SKM-1 treated with dmso at 0.1 percent for 144 hours (cell line): ENCODE results near the gene MSRB3.

ENCODE experiments used
- DNase-seq: peaks from one replicate; lab custom pipeline; 2025; ENCODE audit not compliant: unreplicated experiment; lab: John Stamatoyannopoulos, UW

Gene MSRB3

DNA sequence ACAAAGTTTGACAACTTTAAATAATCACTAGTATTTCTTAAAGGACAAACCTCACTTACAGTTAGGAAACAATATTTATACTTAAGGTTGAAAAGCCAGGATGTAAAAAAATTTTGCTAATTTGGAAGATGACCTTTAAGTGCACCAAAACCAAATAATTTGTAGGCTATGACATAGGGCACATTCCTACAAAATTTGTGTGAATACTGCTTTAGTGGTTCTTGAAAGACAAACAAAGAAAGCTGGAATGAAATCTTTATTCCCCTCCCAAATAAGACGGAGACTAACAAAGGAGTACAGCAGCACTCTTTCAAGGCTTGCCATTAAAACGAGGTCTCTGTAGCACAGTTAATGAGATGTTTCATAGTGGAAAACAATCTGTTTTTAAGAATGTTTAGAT, 45.6 kb downstream of the MSRB3 start:
- DNase-seq = no peak

DNA sequence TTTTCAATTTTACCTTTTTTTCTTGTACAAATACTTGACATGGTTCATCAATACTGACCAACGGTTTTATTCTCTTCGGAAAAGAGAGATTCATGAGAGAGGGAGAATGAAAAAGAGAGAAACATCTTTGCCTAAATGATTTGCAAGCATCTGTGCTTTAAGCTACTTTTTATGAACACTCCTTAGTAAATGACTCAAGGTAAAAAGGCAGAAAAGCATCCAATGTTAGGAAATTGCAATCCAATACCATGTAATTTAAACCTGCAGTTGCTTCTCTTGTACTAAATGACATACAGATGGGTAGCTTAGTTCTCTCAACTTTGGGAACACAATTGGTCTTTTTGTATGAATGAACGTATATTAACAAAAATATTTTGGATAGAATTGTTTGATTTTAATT, 46.1 kb downstream of the MSRB3 start:
- no peak for DNase-seq

DNA sequence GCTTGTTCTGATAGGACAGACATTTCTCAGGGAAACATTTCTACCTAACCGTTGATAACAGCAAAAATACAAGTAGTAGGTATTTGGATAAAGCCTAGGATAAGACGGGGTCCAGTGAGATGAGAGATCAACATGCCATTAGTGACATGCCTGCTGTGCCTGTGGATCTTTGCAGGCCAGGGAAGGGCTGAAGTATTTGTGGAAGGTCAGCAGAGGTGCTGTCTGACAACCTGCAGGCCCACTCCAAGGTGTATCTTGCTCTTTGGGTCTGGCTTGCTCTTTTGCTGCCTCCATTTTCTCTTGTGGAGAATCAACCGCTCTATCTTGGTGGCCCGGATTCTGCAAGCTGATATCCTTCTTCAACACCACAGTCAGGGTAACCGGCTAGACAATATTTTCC, 46.7 kb downstream of the MSRB3 start:
- no peak for DNase-seq

DNA sequence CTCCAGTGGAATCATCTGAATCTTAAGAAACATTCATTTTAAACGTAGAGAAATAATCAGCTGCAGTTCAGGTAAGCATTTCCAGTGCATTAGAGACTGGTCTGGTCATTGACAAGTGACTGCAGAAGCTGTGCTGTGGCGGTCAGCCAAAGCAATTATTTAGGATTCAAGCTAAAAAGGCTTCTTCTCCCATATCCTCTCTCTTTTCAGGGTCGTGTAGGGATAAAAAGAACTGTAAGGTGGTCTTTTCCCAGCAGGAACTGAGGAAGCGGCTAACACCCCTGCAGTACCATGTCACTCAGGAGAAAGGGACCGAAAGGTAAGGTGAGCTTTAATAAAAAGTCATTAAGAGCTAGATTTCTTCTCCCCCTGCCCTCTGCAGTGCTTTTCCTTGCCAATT, 48.1 kb downstream of the MSRB3 start:
- no peak for DNase-seq

DNA sequence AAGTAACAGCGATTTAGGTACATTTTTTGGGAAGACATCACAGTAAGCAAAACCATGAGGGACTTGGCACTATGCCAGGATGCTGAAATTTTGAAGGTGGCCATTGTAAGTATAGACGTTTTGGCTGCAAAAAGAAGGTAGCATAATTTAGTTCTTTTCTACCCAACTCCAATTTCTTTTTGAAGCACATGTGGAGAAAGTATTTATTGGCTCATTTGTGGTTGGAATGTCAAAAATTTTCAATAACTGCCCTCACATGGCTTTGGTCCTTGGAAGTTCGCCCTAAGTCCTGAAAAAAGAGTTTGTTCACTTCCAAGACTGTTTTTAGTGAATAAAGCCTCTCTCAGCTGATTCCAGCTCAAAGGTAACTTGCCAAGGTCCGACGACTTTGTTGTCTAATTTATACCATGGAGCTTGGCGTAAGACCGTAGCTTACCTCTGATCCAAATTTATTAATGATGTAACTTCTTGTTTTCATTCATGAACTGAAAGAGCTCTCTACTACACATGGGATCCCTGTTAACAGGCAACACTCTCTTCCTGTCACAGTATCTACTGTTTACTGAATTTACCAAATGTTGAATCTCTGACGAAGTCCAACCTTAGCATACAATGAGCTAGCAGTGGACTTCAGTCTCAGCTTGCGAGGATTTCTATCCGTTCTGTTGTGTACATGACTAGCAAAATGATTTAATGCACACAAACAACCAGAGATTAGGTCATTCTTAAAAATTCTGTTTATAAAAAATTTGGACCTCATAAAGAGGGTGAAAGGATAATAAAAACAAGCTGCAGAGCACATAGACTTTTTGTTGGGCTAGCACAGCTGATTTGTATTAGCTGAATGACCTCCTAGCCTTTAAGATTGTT, 49.0 kb downstream of the MSRB3 start:
- DNase-seq = no peak

DNA sequence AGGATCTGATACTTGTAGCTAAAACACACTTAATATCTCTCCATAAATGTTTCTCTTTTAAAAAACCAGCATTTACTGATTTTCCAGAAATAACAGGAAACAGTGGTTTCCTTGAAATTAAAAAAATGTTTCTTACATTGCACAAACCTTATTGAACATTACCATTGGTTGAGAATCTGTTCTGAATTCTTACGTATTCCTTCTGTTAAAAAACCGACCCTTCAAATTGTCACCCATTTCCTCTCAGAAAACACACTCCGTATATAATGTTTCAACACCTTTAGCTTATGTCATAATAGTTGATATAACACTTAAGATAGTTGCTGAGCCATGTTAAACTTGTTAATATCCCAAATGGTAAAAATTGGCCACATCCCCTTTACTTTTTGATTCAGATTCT, 51.2 kb downstream of the MSRB3 start:
- no peak for DNase-seq

DNA sequence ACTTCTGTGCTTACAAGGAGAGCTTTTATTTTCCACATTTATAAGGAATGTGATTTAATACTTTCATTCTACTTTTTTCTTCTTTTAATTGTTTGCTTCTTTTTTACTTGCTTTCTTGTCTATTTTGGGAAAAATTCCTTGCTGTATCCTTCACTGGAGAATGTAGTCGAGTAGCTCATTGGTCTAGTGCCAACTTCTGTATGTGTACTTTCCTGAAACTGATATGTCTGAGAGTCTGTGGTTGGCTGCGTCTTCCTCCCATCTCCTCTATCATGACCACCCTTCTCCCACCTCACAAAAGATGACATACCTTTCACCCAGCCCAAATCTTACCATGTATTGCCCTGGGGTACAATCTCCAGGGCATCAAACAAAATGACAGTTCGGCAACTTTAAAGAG, 51.8 kb downstream of the MSRB3 start:
- DNase-seq = no peak

DNA sequence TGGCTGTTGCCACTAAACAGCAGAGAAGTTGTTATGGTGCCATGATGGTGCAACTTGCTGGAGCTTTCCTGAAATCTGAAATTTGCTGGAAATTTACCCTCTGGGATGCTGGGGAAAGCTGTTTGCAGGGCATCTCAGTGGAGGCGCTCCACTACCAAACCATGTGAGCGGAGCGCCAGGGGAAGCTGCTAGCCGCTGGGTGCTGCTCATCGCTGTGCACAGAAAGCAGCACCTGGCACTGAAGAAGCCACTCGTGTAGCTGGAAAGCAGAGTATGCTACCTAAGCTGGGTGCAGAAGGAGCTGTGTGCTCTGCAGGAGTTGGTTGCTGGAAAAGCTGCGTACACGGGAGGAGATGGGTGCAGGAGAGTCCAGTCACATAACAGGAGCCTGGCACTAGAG, 53.0 kb downstream of the MSRB3 start:
- no peak for DNase-seq

DNA sequence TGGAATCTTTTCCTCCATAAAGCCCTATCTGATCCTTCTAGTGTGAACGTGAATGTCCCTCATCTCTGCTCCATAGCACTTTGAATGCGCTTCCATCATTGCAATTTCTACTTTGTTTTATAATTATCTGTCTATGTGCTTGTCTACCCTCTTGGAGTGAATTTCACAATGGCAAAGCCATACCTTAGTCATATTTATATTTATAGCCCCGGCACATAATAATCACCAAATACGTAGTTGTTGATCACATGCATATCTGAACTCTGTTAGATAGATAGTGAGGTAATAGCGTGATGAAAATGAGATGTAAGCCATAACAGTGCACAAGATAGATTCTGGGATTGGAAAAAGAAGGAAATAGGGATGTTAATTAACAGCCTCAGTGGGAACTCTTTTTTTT, 55.2 kb downstream of the MSRB3 start:
- no peak for DNase-seq

DNA sequence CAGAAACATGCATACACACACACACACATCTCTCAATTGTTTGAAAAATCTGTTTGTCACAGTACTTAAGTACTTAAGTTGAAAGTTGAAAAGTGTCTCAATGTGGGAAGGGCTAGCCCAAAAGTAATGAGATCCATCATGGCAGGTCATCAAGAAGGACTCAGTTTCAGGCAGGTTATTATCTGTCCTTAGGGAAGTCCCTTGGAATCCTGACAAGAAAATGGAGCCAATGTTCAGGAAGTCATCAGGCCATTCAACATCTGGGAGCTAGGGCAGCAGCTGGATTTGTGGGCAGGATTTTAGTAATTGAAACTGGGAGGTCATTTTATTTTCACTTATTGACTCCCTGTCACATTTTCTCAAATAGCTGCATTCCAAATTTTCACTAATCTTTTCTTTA, 56.0 kb downstream of the MSRB3 start:
- DNase-seq = no peak

DNA sequence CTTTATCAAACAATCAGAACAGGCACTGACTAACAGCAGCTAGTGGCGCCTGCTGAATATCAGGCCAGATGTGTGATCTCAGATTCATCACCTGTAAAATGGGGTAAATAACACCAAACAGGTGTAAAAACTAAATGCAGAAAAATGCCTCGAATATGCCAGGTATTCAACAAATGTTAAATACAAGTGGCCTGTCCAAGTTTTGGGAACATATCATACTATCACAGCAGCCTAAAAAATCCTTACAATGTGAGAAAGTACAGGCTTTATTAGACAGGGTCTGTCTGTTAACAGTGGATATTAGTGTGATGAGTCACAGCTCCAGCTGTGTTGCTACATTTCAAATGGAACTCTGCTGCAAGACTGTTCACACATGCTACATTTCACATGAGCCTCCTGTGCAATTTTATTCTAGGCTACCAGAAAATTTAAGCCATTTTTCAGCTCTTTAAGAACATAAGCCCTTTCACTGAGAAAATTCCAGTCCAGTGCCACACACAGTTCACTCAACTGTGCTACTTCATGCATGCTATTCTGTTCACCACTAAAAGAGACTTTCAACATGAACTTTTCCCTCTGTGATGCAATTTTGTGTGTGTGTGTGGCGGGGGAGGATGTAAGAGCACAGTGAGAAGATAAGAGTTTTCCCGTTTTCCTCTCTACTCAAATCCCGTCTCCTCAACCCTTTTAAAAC, 56.7 kb downstream of the MSRB3 start:
- no peak for DNase-seq

DNA sequence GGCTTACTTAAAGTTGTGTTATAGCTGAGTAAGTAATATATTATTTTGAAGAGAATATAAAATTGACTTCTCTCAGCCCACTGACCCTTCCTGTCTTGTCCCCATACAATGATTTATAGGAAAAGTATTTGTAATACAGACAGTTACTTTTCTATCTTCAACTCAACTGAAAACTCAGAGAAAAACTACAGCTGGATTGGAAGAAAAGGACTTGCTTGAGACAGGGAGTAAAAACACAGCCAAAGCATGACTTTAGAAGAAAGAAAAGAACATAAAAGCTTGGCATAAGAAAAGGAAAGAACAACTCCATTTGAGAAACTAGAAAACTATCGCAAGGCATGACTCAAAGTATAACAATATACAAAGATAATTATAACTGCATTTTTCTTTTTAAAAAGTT, 57.5 kb downstream of the MSRB3 start:
- DNase-seq = no peak

DNA sequence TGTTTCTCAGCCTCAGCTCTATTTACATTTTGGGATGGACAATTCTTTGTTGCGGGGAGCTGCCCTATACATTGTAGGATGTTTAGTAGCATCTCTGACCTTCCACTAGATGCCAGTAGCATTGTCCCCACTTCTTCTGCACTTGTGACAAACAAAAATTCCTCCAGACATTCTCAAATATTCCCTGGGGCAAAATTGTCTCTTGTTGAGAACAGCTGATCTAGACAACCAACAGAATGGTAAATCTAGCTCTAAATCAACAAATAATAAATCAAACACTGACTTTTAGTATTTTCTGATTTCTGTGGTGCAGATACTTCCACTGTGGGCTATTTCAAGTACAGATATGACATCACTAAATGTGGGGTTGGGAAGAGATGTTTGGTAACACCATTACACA, 60.7 kb downstream of the MSRB3 start:
- DNase-seq = no peak

DNA sequence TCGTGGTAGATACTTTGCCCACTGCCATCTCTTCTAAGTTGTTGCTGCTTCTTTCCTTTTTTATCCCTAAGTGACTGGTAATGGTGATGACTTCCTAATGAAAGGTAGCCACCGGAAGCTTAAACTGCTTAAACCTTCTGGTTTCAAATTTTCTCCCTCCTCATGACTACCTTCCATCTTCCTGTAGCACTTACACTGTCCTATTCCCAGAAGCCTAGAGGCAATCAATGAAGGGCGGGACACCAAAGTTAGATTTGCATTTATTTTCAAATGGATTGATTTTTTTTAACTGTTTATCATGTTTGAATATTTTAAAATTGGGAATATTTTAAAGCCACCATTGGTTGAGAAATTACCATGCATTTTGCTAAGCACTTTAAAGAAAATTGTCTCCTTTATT, 64.7 kb downstream of the MSRB3 start:
- DNase-seq = no peak

DNA sequence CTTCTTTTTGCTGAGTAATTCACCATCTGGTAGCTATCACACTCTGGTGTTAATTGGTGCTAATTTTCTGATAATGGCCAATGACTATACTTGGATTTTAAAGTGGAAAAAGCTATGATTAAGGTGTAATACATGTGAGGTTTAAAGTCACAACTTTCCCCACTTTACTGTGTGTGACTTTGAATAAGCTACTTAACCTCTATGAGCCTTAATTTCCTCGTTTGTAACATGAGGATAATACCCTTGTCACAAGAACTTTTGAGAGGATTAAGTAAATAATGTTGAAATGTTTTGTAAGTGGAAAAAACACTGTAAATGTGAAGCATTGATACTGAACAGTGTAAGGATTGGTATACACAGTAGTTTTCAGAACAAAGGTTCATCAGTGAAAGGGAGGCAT, 65.3 kb downstream of the MSRB3 start:
- DNase-seq = no peak

DNA sequence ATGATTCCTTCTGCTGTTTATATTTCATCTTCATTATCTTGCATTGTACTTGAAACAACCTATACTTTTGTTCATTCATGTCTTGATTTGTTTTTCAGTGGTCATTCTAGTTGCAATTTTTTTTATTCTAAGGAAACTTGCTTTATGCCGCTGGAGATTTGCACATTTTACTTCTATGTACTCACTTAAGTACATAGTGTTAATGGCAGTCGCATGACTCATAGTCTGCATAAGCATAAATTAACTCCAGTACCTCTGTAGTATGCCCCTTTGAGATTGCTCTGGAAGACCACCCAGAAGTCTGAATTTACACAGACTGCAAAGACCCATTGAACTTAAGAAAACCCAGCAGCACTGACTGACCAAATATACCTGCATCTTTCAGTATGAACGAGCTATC, 77.0 kb downstream of the MSRB3 start:
- no peak for DNase-seq

DNA sequence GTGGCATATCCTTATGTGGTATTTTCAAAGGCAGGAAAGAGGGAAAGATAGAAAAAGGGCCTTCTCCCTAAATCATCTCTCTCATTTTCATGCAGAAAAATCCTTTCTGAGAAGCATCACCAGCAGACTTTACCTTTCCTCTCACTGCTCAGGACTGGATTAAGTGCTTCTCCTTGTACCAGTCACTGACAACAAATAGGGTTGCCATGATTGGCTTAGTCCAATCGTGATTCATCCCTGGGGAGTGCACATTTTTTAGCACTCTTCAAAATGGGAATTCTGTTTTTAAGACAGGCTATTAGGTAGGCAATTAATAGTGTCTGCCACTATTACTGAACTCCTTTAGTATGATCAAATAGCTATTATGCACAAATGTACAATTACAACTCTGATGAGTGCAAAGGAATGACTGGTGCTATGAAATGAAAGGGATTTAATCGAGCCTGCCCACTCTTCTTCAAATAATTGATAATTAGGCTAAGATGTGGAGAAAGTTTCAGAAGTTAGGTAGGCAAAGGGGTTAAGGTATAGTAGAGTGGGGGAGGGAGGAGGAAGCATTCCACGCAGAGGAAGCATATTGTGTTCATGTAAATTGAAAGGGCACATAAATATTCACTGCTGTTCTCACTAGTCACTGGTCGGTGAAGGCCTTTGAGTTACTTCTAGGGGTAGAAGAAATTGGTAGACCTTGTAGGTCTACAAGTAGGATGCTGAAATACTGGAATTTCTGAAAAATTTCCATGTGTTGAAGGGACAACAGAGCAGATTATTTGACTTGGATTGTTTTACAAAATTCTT, 84.0 kb downstream of the MSRB3 start:
- DNase-seq = no peak

DNA sequence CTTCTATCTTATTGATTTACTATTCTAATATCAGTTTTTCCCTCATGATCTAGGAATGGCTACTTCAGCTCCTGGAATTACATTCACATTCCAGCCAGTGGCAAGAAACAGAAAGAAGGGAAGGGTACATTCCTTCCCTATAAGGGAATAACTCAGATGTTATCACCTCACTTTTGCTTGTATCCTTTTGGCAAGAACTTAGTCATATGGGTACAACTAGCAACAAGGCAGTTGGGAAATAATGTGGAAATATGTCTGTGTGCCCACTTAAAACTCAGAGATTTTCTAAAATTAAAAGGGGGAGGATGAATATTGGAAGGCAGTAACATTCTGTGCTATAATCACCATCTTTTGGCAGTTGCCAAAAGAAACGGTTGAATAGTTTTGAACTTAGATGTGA, 85.6 kb downstream of the MSRB3 start:
- no peak for DNase-seq

DNA sequence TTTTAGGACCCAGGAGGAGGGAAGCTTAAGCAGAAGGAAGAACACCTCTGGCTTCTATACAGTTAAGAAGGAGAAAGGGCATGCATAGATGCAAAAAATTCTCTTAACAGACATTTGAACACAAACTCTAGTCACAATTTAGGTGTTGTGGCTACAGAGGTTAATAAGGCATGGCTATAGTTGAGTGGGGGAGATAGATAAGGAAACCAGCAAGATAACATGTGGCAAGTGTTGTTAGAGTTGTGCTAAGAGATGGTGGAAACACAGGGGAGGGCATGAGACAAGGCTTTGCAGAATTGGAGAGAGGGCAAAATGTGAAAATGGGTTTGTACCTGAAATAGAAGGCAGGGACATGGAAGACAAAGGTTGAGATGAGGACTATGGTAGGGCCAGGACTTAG, 88.9 kb downstream of the MSRB3 start:
- no peak for DNase-seq

DNA sequence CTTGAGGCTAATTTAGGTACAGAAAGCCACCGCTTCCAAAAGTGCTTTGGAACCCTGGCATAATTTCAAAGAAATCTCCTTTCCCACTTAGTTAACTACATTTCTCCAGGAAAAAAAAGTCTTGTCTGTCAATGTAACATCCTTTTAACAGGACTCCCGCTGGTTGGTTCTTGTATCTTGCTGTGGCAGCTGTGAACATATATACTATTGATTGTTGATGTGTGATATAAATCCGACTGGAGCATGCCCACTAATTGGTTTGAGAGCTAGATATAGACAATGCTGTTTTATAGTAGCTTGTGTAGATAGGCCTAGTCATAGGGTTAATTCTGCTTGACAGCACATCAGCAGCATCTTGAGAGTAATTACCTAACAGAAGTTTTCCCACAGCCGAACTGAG, 89.6 kb downstream of the MSRB3 start:
- no peak for DNase-seq

DNA sequence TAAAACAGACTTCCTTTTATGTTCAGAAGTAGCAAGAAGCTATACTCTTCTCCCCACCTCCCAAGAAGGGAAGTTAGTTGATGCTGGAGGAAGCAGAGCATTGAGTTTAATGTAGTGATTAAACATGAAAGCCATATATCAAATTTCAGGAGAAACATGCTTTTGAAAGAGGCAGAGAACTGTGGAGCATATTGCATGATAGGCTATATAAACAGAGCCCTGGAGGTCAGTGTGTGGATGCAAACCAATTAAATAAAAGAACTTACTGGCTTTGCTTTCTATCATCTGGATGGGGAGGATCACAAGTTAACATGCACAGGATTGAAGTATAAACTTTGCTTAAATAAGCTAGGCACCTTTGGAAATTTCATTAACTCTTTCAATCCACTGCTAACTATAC, 94.1 kb downstream of the MSRB3 start:
- DNase-seq = no peak

DNA sequence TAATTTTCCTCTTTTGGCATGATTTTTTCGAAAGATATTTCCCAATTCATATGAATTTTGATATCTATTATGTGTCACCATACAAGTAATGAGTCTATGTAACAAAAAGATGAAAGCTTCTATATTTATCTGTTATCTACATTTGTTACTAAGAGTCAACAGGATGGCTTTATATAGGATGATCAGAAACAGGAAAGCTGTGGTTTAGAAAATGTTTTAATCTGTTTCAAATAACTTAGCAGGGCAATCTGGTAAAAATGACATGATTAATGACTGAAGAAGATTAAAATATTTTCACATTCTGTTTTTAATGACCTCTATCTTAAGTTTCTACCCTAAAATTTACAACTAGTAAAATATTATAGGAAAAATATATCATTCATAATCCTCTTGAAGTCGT, 105.8 kb downstream of the MSRB3 start:
- no peak for DNase-seq
